IPS DF 4.7 (cell line): ENCODE measurements around the gene ABCC4.

Experiments used
- DNase-seq: peaks from one replicate; pipeline ENCODE4 v3.0.0-alpha.2; 2013; ENCODE audit warnings: low spot score; ENCODE audit errors: extremely low read depth

Gene ABCC4

GRCh38 chr13:95301183-95301967, at the start of gene ABCC4:
Gene ABCC4 (minus strand): TSS chr13:95301451. CDS start chr13:95301314, 137 bp downstream.
- no peak for DNase-seq

GRCh38 chr13:95349267-95349666, 48.0 kb upstream of the ABCC4 start:
- DNase-seq = no peak

GRCh38 chr13:95343944-95344343, 42.7 kb upstream of the ABCC4 start:
- no peak for DNase-seq

- DNase-seq = no peak
Measured at GRCh38 chr13:95341441-95341840, 40.2 kb upstream of the ABCC4 start.

- DNase-seq = no peak
Measured at GRCh38 chr13:95338905-95339304, 37.7 kb upstream of the ABCC4 start.

GRCh38 chr13:95337597-95337996, 36.3 kb upstream of the ABCC4 start:
- no peak for DNase-seq

GRCh38 chr13:95335667-95336066, 34.4 kb upstream of the ABCC4 start:
- DNase-seq = no peak

GRCh38 chr13:95328386-95328785, 27.1 kb upstream of the ABCC4 start:
- no peak for DNase-seq

GRCh38 chr13:95327190-95327589, 25.9 kb upstream of the ABCC4 start:
- DNase-seq = no peak

GRCh38 chr13:95326695-95327094, 25.4 kb upstream of the ABCC4 start:
- DNase-seq = no peak

- no peak for DNase-seq
Measured at GRCh38 chr13:95325485-95325884, 24.2 kb upstream of the ABCC4 start.

- no peak for DNase-seq
Measured at GRCh38 chr13:95323930-95324662, 22.8 kb upstream of the ABCC4 start.

- no peak for DNase-seq
Measured at GRCh38 chr13:95319551-95320274, 18.5 kb upstream of the ABCC4 start.

- DNase-seq = no peak
Measured at GRCh38 chr13:95317039-95317989, 16.1 kb upstream of the ABCC4 start.

GRCh38 chr13:95315752-95316151, 14.5 kb upstream of the ABCC4 start:
- DNase-seq = no peak

- DNase-seq = no peak
Measured at GRCh38 chr13:95307507-95307906, 6.3 kb upstream of the ABCC4 start.

GRCh38 chr13:95304453-95304852, 3.2 kb upstream of the ABCC4 start:
- no peak for DNase-seq

GRCh38 chr13:95301968-95302393, 730 bp upstream of the ABCC4 start:
- DNase-seq = no peak

- no peak for DNase-seq
Measured at GRCh38 chr13:95300625-95301182, 547 bp downstream of the ABCC4 start.

GRCh38 chr13:95298971-95299621, 2.2 kb downstream of the ABCC4 start:
- no peak for DNase-seq
